Astrocyte (in vitro differentiated cells and primary cell): ENCODE data around the gene ANK3. TPM values are rescaled to one million over a fixed set of nuclear protein-coding genes. Genes with fewer than 3 reads are reported as not detected.
A peak's percentile ranks its signal among the peaks of the same experiment; 100 is the strongest.

ENCODE experiments used
- DNase-seq: peaks from one replicate; pipeline ENCODE4 v3.0.0-alpha.2; 2010; ENCODE audit warnings: low read depth
- FAIRE-seq: peaks from 2 replicates; lab custom pipeline; 2011; peaks lifted over from hg19 to GRCh38; lab: Jason Lieb, UNC
- H2AFZ ChIP-seq: 2 replicates; pipeline ENCODE4 v1.6.0; 2012; ENCODE audit warnings: low read depth, low read length, inconsistent platforms
- H3K27ac ChIP-seq: 2 replicates; pipeline ENCODE4 v1.5.1; 2011; ENCODE audit warnings: low read depth, low read length, inconsistent platforms
- H3K27me3 ChIP-seq: 2 replicates; pipeline ENCODE4 v1.6.0; 2011; ENCODE audit warnings: low read length, inconsistent platforms; ENCODE audit not compliant: insufficient read depth
- H3K36me3 ChIP-seq: 2 replicates; pipeline ENCODE4 v1.5.1; 2011; ENCODE audit warnings: low read length, inconsistent platforms; ENCODE audit not compliant: insufficient read depth
- H3K4me1 ChIP-seq: 2 replicates; pipeline ENCODE4 v1.5.1; 2011; ENCODE audit warnings: low read length, inconsistent platforms; ENCODE audit not compliant: insufficient read depth
- H3K4me2 ChIP-seq: 2 replicates; pipeline ENCODE4 v1.6.0; 2012; ENCODE audit warnings: low read length, inconsistent platforms
- H3K4me3 ChIP-seq: 2 replicates; pipeline ENCODE4 v1.5.1; 2011; ENCODE audit warnings: low read depth, mild to moderate bottlenecking, low read length, inconsistent platforms; ENCODE audit not compliant: insufficient read depth
- H3K79me2 ChIP-seq: 2 replicates; pipeline ENCODE4 v1.6.0; 2012; ENCODE audit warnings: mild to moderate bottlenecking, low read length, inconsistent platforms; ENCODE audit not compliant: insufficient read depth
- H3K9ac ChIP-seq: 2 replicates; pipeline ENCODE4 v1.6.0; 2012; ENCODE audit warnings: mild to moderate bottlenecking, low read length, inconsistent platforms
- H3K9me3 ChIP-seq: 2 replicates; pipeline ENCODE4 v1.5.1; 2012; ENCODE audit warnings: low read depth, mild to moderate bottlenecking, low read length, inconsistent platforms; ENCODE audit not compliant: insufficient read depth
- H4K20me1 ChIP-seq: 2 replicates; pipeline ENCODE4 v1.6.0; 2012; ENCODE audit warnings: low read length, inconsistent platforms; ENCODE audit not compliant: insufficient read depth
- H3K27ac Mint-ChIP-seq: one replicate; pipeline ENCODE4 v1.8.0; 2021; ENCODE audit warnings: mild to moderate bottlenecking, mixed read lengths; ENCODE audit not compliant: unreplicated experiment
- H3K27me3 Mint-ChIP-seq: one replicate; pipeline ENCODE4 v1.8.0; 2021; ENCODE audit warnings: low read depth, mixed read lengths; ENCODE audit not compliant: unreplicated experiment
- H3K36me3 Mint-ChIP-seq: one replicate; pipeline ENCODE4 v1.8.0; 2021; ENCODE audit warnings: low read depth, mixed read lengths; ENCODE audit not compliant: unreplicated experiment
- H3K4me1 Mint-ChIP-seq: one replicate; pipeline ENCODE4 v1.8.0; 2021; ENCODE audit warnings: low read depth, mixed read lengths; ENCODE audit not compliant: unreplicated experiment
- H3K4me3 Mint-ChIP-seq: one replicate; pipeline ENCODE4 v1.8.0; 2021; ENCODE audit warnings: mild to moderate bottlenecking, moderate library complexity, mixed read lengths; ENCODE audit not compliant: unreplicated experiment
- H3K9me3 Mint-ChIP-seq: one replicate; pipeline ENCODE4 v1.8.0; 2021; ENCODE audit warnings: mild to moderate bottlenecking, mixed read lengths; ENCODE audit not compliant: unreplicated experiment
- CTCF ChIP-seq: IDR thresholded peaks from 2 replicates; pipeline ENCODE4 v1.5.1; 2011; ENCODE audit warnings: low read depth, mild to moderate bottlenecking, inconsistent platforms, low read length, moderate library complexity; ENCODE audit not compliant: insufficient read depth
- EZH2 ChIP-seq: IDR thresholded peaks from 2 replicates; pipeline ENCODE4 v1.6.1; 2012; ENCODE audit warnings: mild to moderate bottlenecking, low read length, inconsistent platforms; ENCODE audit not compliant: insufficient read depth
- total RNA-seq: library from RNA; stranded (reverse); gene quantifications from 2 replicates; pipeline ENCODE4 v1.2.1, GENCODE V29; 2021

Gene ANK3
- total RNA-seq, 1 donor from 2014 or later = 21.1 TPM

GRCh38 chr10:60295028-60295937 is 94.4 kb downstream of the ANK3 start:
- peaks cover 10% of the 10 kb centered on the region for H3K4me1 Mint-ChIP-seq
- FAIRE-seq (no peak), DNase-seq (no peak)
- Histone ChIP-seq H3K4me2 (no peak overlapping the region), H2AFZ (no peak overlapping the region), H4K20me1 (no peaks in the 10 kb centered on the region), H3K27ac (no peak overlapping the region), H3K27me3 (no peaks in the 10 kb centered on the region), H3K36me3 (no peaks in the 10 kb centered on the region), H3K9me3 (no peaks in the 10 kb centered on the region), H3K79me2 (no peaks in the 10 kb centered on the region), H3K4me3 (no peak overlapping the region), H3K9ac (no peak overlapping the region), H3K4me1 (peaks cover 5% of the 10 kb centered on the region)
- H3K36me3 Mint-ChIP-seq = no peaks in the 10 kb centered on the region
- TF ChIP-seq CTCF (no peak), EZH2 (no peak)
- no peak overlapping the region for H3K4me3 Mint-ChIP-seq
- H3K27me3 Mint-ChIP-seq = no peaks in the 10 kb centered on the region
- H3K9me3 Mint-ChIP-seq = no peaks in the 10 kb centered on the region
- no peak overlapping the region for H3K27ac Mint-ChIP-seq

GRCh38 chr10:60293581-60294175 is 96.0 kb downstream of the ANK3 start:
- no peak overlapping the region for H3K4me2 ChIP-seq

More at GRCh38 chr10:60293581-60294175, 96.0 kb downstream of the ANK3 start:
- no peak overlapping the region for H3K9ac ChIP-seq
- no peaks in the 10 kb centered on the region for H3K27me3 ChIP-seq
- FAIRE-seq (no peak), DNase-seq (peak; percentile 39)
- no peaks in the 10 kb centered on the region for H3K36me3 Mint-ChIP-seq
- no peak overlapping the region for H3K4me3 Mint-ChIP-seq
- H3K9me3 Mint-ChIP-seq = no peaks in the 10 kb centered on the region
- H3K4me1 ChIP-seq = no peaks in the 10 kb centered on the region
- H4K20me1 ChIP-seq = no peaks in the 10 kb centered on the region
- no peaks in the 10 kb centered on the region for H3K36me3 ChIP-seq
- no peaks in the 10 kb centered on the region for H3K9me3 ChIP-seq
- H3K4me1 Mint-ChIP-seq = peaks cover 4% of the 10 kb centered on the region
- H2AFZ ChIP-seq = no peak overlapping the region
- H3K27ac ChIP-seq = no peak overlapping the region
- TF ChIP-seq CTCF (no peak), EZH2 (no peak)
- no peak overlapping the region for H3K27ac Mint-ChIP-seq
- H3K27me3 Mint-ChIP-seq = no peaks in the 10 kb centered on the region
- no peak overlapping the region for H3K4me3 ChIP-seq
- no peaks in the 10 kb centered on the region for H3K79me2 ChIP-seq
